Measurements from ENCODE around the gene IRF5. TPM values are rescaled to one million over a fixed set of nuclear protein-coding genes. Genes with fewer than 3 reads are reported as not detected.

Gene IRF5
- total and polyA plus RNA-seq, 10 of the 15 experiments (the other 5 are each of a cell fraction or from before 2014, with no cell fraction given) = 5.4 to 90.3 (median 61.7) TPM

GRCh38 chr7:128889121-128889520, 48.6 kb upstream of the IRF5 start:
- Histone ChIP-seq H3K9me3 (replicated peaks; ENCODE audit: control insufficient read depth, insufficient read depth, low read length) (no peaks in the 10 kb centered on the region), H3K27me3 (replicated peaks in 1 of 2; ENCODE audit: control insufficient read depth in 2 of 2, insufficient read depth in 2 of 2, low read length in 1 of 2) (peaks cover 0 to 1% of the 10 kb centered on the region in 2 experiments; a peak in 2 of 4 replicates), H3K4me3 (no peak overlapping the region), H3K79me2 (ENCODE audit: control insufficient read depth, insufficient read depth, low read length) (no peaks in the 10 kb centered on the region), H2AFZ (ENCODE audit: control insufficient read depth, low read depth, low read length) (no peak overlapping the region), H3K36me3 (ENCODE audit: control insufficient read depth in 2 of 2, insufficient read depth in 2 of 2, low read length in 1 of 2) (no peaks in the 10 kb centered on the region), H3K4me2 (ENCODE audit: control insufficient read depth, insufficient read depth) (no peak overlapping the region), H3K27ac (ENCODE audit: control insufficient read depth, insufficient read depth) (no peak overlapping the region), H3K9ac (ENCODE audit: control insufficient read depth, insufficient read depth, low read length) (no peak overlapping the region), H3K4me1 (ENCODE audit: control insufficient read depth, insufficient read depth, low read length) (peaks cover 4% of the 10 kb centered on the region), H4K20me1 (ENCODE audit: control insufficient read depth, insufficient read depth) (no peaks in the 10 kb centered on the region)
- in situ Hi-C loops (cut with MboI) (no loop called here), intact Hi-C loops (cut with micrococcal nuclease; ENCODE audit: unreplicated experiment) (loop anchor here (10.0 kb wide), 1 partner anchor 434 kb away; the partner anchor contains the start of gene HILPDA)
- no peak for TF ChIP-seq PAX5 (IDR thresholded peaks at IDR 0.05; ENCODE audit: borderline replicate concordance, low read depth, low read length)
- TF ChIP-seq ELK1 (IDR thresholded peaks at IDR 0.05; ENCODE audit: low read depth, low read length) = no peak
- ATAC-seq = no peak
- WGBS (ENCODE audit: insufficient coverage, insufficient replicate concordance, low lambda C conversion rate, missing lambda C conversion rate) = 36% methylated on average over 8 of the region's 8 CpGs
- DNase-seq (ENCODE audit: low read depth, low spot score) = no peak
- CTCF ChIA-PET = no interaction called here
- no TSS peak for BruUV-seq (replicated peaks)
- no peak for FAIRE-seq
- SMC1A ChIA-PET (ENCODE audit: uncharacterized antibody, unreplicated experiment) = no interaction called here
- POLR2A ChIA-PET = no interaction called here
- RAD21 ChIA-PET (ENCODE audit: unreplicated experiment) = no interaction called here

- Histone ChIP-seq H4K20me1 (ENCODE audit: control insufficient read depth, insufficient read depth) (no peaks in the 10 kb centered on the region), H3K9ac (ENCODE audit: control insufficient read depth, insufficient read depth, low read length) (no peak overlapping the region), H3K4me2 (ENCODE audit: control insufficient read depth, insufficient read depth) (peak overlapping the region; percentile 25; the same call in 1 of the 2 replicates), H2AFZ (ENCODE audit: control insufficient read depth, low read depth, low read length) (no peak overlapping the region), H3K27ac (ENCODE audit: control insufficient read depth, insufficient read depth) (no peak overlapping the region), H3K36me3 (ENCODE audit: control insufficient read depth in 2 of 2, insufficient read depth in 2 of 2, low read length in 1 of 2) (no peaks in the 10 kb centered on the region), H3K27me3 (replicated peaks in 1 of 2; ENCODE audit: control insufficient read depth in 2 of 2, insufficient read depth in 2 of 2, low read length in 1 of 2) (peaks cover 0 to 1% of the 10 kb centered on the region in 2 experiments; a peak in 2 of 4 replicates), H3K4me1 (ENCODE audit: control insufficient read depth, insufficient read depth, low read length) (no peaks in the 10 kb centered on the region), H3K79me2 (ENCODE audit: control insufficient read depth, insufficient read depth, low read length) (no peaks in the 10 kb centered on the region), H3K9me3 (replicated peaks; ENCODE audit: control insufficient read depth, insufficient read depth, low read length) (no peaks in the 10 kb centered on the region), H3K4me3 (no peak overlapping the region)
- no peak for FAIRE-seq
- ChIA-PET POLR2A (no interaction called here), RAD21 (ENCODE audit: unreplicated experiment) (no interaction called here), CTCF (no interaction called here), SMC1A (ENCODE audit: uncharacterized antibody, unreplicated experiment) (no interaction called here)
- no peak for ATAC-seq
- TF ChIP-seq MEF2A (IDR thresholded peaks at IDR 0.05; ENCODE audit: insufficient read depth, low read depth, low read length) (no peak), ZZZ3 (IDR thresholded peaks at IDR 0.05; ENCODE audit: control insufficient read depth, insufficient read length, low read depth) (no peak), SREBF2 (IDR thresholded peaks at IDR 0.05; ENCODE audit: low read length) (no peak), SUZ12 (IDR thresholded peaks at IDR 0.05; ENCODE audit: unreplicated experiment) (peak; percentile 60), STAT1 (conservative IDR thresholded peaks at IDR 0.05) (no peak)
- in situ Hi-C loops (cut with MboI) = no loop called here
- no TSS peak for BruUV-seq (replicated peaks)
- no peak for DNase-seq (ENCODE audit: low read depth, low spot score)
- 19% methylated on average over 53 of the region's 67 CpGs for WGBS (ENCODE audit: insufficient coverage, insufficient replicate concordance, low lambda C conversion rate, missing lambda C conversion rate)
- intact Hi-C loops (cut with micrococcal nuclease; ENCODE audit: unreplicated experiment) = no loop called here
These were observed 47.2 kb upstream of the IRF5 start for GRCh38 chr7:128890306-128891109.
